ENCODE data around the gene SLC9B1.
"Not testable (repeated sequence)": the region's sequence is repeated elsewhere in the genome, so short reads cannot be mapped to it uniquely, and the experiment has no call there.

SLC9B1 gene

GRCh38 chr4:102988429-102989020 is 31.0 kb downstream of the SLC9B1 start:
- DNase-seq (ENCODE audit: low read depth), result no peak
- no peak overlapping the region for H3K4me3 ChIP-seq (ENCODE audit: control insufficient read depth, low read depth, low read length)
- TF ChIP-seq CTCF (IDR thresholded peaks at IDR 0.05; ENCODE audit: control insufficient read depth, insufficient read depth, low read depth, low read length, missing control alignments), result no peak

GRCh38 chr4:102981005-102981404 is 38.5 kb downstream of the SLC9B1 start:
- H3K4me3 ChIP-seq (ENCODE audit: control insufficient read depth, low read depth, low read length), result no peak overlapping the region
- TF ChIP-seq CTCF (IDR thresholded peaks at IDR 0.05; ENCODE audit: control insufficient read depth, insufficient read depth, low read depth, low read length, missing control alignments), result no peak
- DNase-seq (ENCODE audit: low read depth), result no peak

- not testable (repeated sequence) for H3K4me3 ChIP-seq (ENCODE audit: control insufficient read depth, low read depth, low read length); DNase-seq (ENCODE audit: low read depth)
Observed at GRCh38 chr4:102961813-102962212, 57.7 kb downstream of the SLC9B1 start.

- DNase-seq (ENCODE audit: low read depth), result no peak
- H3K4me3 ChIP-seq (ENCODE audit: control insufficient read depth, low read depth, low read length), result no peak overlapping the region
- no peak for TF ChIP-seq CTCF (IDR thresholded peaks at IDR 0.05; ENCODE audit: control insufficient read depth, insufficient read depth, low read depth, low read length, missing control alignments)
Observed at GRCh38 chr4:102959496-102959895, 60.0 kb downstream of the SLC9B1 start.

GRCh38 chr4:102945066-102945465 is 74.4 kb downstream of the SLC9B1 start:
- no peak for TF ChIP-seq CTCF (IDR thresholded peaks at IDR 0.05; ENCODE audit: control insufficient read depth, insufficient read depth, low read depth, low read length, missing control alignments)
- no peak for DNase-seq (ENCODE audit: low read depth)
- no peak overlapping the region for H3K4me3 ChIP-seq (ENCODE audit: control insufficient read depth, low read depth, low read length)

- not testable (repeated sequence) for DNase-seq (ENCODE audit: low read depth); H3K4me3 ChIP-seq (ENCODE audit: control insufficient read depth, low read depth, low read length)
Observed at GRCh38 chr4:102938063-102938462, 81.4 kb downstream of the SLC9B1 start.

GRCh38 chr4:102935716-102936115 is 83.8 kb downstream of the SLC9B1 start:
- TF ChIP-seq CTCF (IDR thresholded peaks at IDR 0.05; ENCODE audit: control insufficient read depth, insufficient read depth, low read depth, low read length, missing control alignments), result no peak
- no peak overlapping the region for H3K4me3 ChIP-seq (ENCODE audit: control insufficient read depth, low read depth, low read length)
- no peak for DNase-seq (ENCODE audit: low read depth)

- not testable (repeated sequence) for DNase-seq (ENCODE audit: low read depth); H3K4me3 ChIP-seq (ENCODE audit: control insufficient read depth, low read depth, low read length)
Observed at GRCh38 chr4:102919697-102920096, 99.8 kb downstream of the SLC9B1 start.

Measured in AG09309 (cell line).